Subcutaneous adipose tissue (tissue), 4 donors: ENCODE results near the gene XPR1. TPM values are rescaled to one million over a fixed set of nuclear protein-coding genes. Genes with fewer than 3 reads are reported as not detected.

ENCODE experiments used
- CTCF ChIP-seq: fragments of 450-650 bp; IDR thresholded peaks from one replicate; pipeline ENCODE4 v1.5.1; 2016; ENCODE audit warnings: low read depth, mild to moderate bottlenecking, control low read depth, antibody characterized with exemption, moderate library complexity
- total RNA-seq, 4 donors: library from RNA; depleted of rRNA; stranded (reverse); fragments of >200 nt; gene quantifications; one replicate each; pipeline ENCODE4 v1.1.0, GENCODE V29; 2016

Gene XPR1
- total RNA-seq, 4 donors from 2014 or later, result 15.0 to 40.6 (median 20.7) TPM

GRCh38 chr1:180787628-180788307 lies 155.9 kb downstream of the XPR1 start:
- TF ChIP-seq CTCF, result no peak

- TF ChIP-seq CTCF, result no peak
These were observed 157.6 kb downstream of the XPR1 start for GRCh38 chr1:180789460-180789859.

- TF ChIP-seq CTCF, result no peak
These were observed 160.0 kb downstream of the XPR1 start for GRCh38 chr1:180791806-180792205.

GRCh38 chr1:180793451-180793850 lies 161.6 kb downstream of the XPR1 start:
- no peak for TF ChIP-seq CTCF

GRCh38 chr1:180796897-180797640 lies 165.2 kb downstream of the XPR1 start:
- TF ChIP-seq CTCF, result no peak

GRCh38 chr1:180800945-180801344 lies 169.1 kb downstream of the XPR1 start:
- no peak for TF ChIP-seq CTCF

GRCh38 chr1:180802813-180803212 lies 171.0 kb downstream of the XPR1 start:
- no peak for TF ChIP-seq CTCF
